NCI-H524 (cell line): ENCODE measurements around the gene LRSAM1.

Source experiments
- DNase-seq, 2 experiments: peaks; one replicate each; lab custom pipeline; 2025; lab: John Stamatoyannopoulos, UW

LRSAM1 gene

DNA sequence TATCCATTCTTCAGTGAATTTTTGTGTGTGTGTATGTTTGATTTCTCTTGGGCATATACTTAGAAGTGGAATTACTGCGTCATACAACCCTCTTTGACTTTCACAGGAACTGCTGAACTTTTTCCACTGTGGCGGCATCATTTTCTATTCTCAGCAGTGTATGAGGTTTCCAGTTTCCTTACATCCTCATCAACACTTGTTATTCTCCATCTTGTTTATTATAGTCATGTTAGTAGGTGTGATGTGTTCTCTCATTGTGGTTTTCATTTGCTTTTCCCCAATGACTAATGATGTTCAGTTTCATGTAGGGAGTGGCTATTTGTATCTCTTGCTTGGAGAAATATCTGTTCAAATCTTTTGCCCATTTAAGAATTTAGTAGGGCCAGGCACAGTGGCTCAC, 24.6 kb upstream of the LRSAM1 start:
- no peak for DNase-seq

DNA sequence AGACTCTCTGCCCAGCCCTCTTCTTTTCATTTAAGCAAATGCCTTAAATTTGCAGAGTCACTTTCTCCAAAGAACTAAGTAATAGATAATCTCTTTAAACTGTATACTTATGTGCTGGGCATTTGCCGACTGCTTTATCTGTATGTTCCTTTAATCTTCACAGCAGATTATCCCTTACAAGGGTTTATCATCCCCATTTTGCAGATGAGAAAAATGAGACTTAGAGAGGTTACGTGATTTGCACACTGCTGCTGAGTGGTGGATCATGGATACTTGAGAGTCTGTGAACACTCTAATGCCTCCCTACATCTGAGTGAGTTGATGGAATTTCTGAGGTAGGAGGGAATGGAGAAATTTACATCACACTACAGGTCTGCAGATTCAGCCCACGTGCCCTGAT, 23.0 kb upstream of the LRSAM1 start:
- DNase-seq = no peak

DNA sequence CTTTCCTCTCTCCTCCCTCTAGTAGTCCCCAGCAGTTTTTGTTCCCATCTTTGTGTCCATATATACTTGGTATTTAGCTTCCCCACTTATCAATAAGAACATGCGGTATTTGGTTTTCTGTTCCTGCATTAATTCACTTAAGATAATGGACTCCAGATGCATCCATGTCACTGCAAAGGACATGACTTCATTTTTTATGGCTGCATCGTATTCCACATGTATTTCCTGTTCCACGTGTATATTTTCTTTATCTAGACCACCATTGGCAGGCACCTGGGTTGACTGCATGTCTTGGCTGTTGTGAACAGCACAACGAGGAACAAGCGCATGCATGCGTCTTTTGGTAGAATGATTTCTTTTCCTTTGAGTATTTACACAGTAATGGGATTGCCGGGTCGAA, 20.9 kb upstream of the LRSAM1 start:
- DNase-seq = no peak

DNA sequence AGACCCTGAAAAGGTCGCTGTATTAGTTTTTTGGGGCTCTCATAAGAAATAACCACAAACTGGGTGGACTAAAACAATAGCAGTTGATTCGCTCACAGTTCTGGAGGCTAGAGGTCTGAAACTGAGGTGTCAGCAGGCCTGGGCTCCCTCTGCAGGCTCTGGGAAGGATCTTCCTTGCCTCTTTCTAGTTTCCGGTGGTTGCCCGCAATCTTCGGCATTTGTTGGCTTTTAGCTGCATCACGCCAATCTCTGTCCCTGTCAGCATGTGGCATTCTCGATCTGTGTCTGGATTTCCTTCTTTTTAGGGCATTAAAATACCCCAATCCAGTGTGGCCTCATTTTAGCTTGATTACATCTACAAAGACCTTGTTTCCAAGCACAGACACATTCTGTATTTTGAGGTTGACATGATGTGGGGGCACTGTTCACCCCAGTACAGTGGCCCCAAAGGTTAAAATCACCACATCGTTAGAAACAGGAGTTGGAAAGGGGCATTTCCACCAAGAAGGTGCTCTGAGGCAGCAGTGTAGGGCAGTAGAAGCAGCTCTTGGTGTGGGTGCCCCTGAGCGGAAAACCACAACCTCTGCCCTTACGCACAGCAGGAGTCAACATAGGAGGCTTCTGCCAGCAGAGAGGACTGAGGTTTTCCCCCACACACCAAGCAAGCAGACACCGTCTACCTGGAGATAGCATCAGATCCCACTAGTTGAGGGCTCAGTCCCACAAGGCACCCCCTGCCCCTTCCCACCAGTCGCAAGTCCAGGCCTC, 13.6 kb upstream of the LRSAM1 start:
- DNase-seq = no peak

DNA sequence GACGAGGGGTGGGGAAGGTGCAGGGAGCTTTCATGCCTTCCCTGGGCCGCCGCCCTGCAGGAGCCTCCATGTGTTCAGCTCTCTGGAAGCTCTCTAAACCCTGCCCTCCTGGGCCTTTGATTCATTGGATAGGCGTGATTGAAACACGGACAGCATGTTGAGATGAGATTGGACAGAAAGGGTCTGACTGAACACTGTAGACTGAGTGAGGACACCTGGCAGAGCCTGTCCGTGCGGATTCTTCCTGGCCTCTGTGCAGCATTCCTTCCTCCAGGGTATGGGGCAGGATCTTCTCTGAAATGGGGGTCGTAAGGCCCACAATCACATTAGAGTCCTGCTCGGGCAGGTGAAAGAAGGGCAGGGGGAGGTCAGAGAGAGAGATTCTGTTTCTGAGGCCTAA, 12.9 kb upstream of the LRSAM1 start:
- DNase-seq = no peak

DNA sequence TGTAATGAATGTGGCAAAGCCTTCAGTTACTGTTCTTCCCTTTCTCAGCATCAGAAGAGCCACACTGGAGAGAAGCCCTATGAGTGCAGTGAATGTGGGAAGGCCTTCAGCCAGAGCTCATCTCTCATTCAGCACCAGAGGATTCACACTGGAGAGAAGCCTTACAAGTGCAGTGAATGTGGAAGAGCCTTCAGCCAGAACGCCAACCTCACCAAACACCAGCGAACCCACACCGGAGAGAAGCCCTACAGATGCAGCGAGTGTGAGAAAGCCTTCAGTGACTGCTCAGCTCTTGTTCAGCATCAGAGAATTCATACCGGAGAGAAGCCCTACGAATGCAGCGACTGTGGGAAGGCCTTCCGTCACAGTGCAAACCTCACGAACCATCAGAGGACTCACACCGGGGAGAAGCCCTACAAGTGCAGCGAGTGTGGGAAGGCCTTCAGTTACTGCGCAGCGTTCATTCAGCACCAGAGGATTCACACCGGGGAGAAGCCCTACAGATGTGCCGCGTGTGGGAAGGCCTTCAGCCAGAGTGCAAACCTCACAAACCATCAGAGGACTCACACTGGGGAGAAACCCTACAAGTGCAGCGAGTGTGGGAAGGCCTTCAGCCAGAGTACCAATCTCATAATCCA, 6.9 kb upstream of the LRSAM1 start:
- DNase-seq = no peak

DNA sequence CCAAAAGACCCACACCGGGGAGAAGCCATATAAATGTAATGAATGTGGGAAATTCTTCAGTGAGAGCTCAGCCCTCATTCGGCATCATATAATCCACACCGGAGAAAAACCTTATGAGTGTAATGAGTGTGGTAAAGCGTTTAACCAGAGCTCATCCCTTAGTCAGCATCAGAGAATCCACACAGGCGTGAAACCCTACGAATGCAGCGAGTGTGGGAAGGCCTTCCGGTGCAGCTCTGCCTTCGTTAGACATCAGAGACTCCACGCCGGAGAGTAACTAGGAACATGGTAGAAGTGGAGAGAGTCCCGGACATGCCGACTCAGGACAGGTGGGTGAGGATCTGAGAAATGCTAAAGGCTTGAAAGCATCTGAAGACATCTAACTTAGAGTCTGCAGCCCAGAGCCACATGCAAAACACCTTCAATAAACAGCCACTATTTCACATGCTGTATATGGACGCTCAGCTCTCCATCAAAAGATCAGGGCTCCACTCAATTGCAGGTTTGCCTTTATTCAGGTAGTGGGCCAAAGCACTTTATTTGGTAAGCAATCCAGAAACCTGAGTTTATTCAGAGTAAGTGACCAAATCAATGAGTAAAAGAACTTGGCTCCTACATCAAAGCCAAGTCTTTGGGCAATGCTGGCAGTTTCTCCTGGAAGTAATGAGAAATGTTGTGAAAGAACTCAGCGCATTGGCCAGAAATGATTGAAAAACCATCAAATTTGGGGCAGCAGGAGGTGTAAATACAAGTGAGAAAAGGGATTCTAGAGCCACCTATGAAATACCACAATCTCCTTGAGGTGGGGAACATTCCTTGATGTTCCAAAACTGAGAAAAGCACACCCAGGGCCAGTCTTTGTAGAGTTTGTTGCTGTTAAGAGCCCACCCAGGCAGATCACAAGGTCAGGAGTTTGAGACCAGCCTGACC, 6.1 kb upstream of the LRSAM1 start:
- no peak for DNase-seq

DNA sequence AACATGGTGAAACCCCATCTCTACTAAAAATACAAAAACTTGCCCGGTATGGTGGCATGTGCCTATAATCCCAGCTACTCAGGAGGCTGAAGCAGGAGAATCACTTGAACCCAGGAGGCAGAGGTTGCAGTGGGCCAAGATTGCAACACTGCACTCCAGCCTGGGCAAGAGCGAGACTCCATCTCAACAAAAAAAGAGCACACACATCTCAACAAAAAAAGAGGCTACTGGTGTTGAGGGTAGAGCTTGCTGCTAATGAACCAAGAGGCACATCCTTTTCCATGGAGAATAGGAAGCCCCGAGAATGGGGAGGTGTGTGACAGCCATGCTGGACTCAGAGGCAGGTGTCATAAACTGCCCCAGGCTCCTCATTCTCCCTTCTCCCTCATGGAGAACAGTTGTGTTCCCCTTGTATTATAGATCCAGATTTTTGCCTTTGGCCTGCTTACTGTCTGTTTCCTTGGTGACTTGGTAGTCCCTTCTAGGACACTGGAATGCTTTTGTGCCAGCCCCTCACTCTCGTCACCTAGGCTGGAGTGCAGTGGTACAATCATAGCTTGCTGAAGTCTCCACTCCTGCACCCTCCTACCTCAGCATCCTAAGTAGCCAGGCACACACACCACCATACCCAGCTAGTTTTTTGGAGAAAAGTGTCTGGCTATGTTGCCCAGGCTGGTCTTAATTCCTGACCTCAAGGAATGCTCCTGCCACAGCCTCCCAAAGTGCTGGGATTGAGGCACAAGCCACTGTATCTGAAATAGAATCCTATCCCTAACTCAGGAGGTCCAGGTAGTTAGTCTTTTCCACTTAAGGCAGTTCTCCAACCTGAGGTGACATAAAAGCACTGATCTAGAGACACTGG, 5.2 kb upstream of the LRSAM1 start:
- DNase-seq = peak in 1 of 2 experiments; percentile 35

DNA sequence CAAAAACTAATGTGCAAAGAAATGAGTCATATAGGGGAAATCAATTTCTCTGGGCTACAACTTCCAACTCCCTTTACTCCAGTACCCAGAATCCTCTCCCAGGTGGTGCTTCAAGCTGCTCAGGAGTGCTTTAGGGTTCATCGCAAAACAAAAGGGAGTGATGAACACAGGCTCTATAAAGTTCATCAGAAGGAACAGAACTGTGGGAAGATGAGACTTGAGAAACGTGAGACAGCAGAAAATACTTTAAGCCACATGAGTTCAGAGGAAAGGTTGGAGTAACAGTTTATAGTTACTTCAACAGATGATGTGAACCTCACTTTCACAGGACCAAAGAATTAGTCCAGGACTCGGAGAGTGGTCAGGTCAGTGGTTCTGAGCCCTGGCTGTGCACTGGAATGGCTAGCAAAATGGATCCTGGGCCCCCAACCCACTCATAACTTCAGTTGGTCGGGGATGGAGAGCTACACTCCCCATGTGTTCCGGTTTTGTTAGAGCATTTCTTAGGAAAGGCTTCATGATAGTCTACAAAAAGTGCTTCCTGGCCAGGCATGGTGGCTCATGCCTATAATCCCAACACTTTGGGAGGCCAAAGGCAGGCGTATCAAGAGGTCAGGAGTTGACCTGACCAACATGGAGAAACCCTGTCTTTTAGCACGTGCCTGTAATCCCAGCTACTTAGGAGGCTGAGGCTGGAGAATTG, 4.4 kb upstream of the LRSAM1 start:
- DNase-seq = peak in 1 of 2 experiments; percentile 35

DNA sequence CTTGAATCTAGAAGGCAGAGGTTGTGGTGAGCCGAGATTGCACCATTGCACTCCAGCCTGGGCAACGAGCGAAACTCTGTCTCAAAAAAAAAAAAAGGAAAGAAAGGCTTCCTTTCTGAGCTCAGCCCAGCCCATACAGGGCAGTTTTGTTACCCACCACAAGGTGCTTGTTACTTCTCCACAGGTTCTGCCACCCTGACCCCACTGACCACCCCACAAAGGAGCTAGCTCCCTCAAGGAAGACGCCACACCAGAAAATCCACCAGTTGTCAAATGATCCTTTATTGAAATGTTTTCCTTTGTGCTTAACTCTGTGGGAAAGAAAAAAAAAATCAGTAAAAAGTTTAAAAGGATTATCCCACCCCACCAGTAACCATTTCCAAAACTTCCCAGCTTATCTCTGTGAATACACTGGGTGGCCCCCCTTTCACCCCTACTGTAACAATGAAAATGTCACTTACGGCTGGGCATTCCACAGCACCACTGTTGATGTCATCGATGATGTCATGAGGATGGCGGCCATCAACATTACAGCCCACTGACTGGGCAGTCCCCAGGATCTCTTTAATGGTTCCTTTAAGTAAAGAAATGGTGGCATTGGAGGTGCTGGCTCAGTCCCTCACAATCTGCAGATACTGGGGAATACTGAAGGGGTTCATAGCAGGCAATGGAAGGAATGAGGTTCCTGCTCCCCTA, 3.7 kb upstream of the LRSAM1 start:
- DNase-seq = no peak

DNA sequence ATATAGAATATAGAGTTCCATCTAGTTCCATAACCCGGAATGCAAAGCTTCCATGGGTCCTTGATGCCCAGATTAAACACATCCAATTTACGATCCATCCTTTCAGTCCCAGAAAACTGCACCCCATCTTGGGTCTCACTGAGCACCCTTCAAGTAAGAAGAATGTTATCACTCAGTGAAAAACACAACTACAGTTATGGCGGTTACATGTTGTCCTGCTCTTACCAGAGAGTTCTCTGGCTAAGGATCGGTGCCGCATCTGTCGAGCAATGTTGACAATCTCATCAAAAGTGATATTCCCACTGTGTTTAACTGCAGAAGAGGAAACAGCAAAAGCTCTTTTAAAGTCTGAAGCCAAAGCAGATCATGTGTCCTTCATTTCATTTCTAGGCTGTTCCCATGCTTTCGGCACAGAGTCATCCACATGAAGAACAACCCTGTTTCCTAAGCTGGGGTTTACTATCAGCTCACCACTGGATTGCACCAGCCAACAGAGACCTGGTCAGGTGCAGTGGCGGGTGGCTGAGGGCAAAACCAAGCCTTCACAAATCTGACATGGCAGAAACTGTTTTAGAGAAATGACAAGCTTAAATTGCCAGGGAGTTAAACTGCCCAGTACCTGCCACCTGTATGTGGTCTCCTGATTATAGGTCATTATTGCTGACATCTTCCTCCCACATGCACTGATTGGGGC, 3.1 kb upstream of the LRSAM1 start:
- DNase-seq = no peak

DNA sequence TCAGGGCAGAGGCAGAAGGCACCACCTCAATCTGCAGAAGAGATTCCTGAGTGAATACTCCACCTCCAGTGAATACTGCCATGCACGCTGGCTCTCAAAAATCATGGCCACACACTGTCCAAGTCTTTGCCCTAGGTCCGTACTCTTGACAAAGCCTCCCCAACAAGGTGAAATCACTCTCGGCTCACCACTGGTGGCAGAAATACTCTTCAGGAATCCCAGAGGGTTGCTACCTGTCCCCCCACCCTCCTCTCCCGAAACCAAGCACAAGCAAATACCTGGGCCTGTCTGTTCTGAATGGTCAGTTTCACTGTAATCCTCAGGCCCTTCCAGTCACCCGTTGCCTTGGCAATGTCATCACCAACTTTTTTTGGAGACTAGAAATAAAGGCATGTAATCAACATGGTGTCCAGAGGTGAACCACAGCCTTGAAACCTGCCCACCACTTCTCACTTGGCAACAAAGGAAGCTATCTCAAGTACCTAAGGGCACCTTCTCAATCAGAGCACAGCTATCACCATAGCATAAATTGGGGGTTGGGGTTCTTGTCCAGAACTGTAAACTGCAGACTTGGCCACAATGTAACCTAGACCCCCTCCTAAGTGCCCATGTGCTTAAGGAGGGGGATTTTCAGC, 1.9 kb upstream of the LRSAM1 start:
- no peak for DNase-seq

DNA sequence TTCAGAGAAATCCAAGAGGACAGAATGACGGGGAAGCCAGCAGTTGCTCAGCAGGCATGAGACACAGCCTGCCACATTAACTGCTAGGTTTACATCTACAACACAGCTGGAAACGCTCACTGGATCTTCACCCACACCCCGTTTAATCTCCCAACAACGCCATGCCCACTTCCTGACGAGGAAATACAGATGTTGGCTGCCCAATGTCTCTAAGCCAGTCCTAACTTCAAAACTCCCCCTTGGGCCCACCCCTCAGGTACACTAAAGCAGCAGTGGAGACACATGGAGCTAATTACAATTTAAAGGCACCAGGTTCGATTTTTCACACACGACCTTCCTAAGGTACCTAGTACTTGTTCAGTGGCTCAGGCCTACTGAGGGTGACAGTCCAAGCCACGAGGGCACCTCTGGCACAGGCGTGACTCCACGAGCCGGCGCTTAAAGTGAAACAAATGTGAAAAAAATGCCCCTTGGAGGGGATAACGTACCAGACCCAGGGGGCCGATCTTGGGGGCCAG, 1.0 kb upstream of the LRSAM1 start:
- DNase-seq = no peak

DNA sequence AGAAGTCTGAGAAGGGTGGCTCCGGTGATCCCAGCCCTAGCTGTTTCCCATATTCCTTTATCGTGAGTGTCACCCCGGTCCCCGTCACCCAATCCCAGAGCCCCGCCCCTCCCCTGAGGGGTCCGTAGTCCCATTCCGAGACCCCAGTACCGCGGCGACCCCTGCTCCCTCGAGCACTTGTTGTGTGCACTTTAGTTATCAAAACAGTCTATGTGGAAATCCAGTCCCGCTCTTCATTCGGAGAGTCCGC, 223 bp downstream of the LRSAM1 start:
- DNase-seq = no peak

DNA sequence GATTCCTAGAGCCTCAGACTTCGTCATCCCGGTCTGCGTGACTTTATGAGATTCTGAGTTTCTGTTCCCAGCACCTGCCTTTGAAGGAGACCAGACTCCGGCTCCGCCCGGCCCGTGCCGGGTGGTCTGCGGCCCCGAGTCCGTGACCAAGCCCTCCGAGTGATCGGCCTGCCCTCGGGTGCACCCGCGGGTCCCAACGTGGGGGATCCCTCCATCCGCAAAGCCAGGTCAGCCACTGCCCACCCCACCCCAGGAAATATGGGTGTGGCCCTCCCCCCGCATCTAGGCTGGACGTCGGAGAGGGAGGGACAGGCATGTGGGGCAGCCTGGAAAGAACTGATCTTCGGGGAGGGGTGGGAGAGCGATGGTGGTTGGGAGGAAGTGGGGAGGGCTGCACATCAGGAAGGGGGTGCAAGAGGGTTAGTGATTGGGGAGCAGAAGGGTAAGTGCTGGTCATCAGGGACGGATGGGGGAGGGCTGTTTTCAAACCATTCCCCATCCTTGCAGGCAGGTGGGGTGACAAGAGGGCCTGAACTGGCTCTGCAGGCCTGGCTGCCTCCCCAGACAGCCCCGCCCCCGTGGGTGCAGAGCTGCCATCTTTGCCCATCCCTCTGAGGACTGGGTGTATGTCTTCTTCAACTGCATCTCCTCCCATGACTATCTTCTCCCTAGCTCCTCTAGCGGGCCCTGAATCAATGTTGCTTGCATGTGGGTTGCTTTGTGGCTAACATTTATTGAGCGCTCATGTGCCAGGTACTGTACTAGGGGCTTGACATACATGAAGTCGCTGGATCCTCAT, 747 bp downstream of the LRSAM1 start:
- peak in 1 of 2 experiments; percentile 59 for DNase-seq

DNA sequence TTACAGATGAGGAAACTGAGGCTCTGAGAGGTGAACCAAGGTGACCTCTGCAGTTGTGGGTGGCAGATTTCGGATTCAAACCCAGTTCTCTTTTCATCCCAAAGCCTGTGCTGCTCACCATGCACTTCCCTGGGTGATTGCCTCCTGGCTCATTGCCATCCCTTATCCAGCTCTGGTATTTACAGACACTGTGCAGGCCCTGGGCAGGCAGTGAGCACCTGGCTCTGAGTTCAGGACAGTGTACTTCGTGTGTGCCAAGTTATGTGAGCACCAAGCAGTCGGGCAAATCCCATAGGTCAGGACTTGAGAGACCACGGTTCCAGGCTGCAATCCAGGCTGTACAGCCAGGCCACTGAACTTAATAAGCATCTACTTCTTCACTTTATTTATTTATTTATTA, 1.4 kb downstream of the LRSAM1 start:
- no peak for DNase-seq

DNA sequence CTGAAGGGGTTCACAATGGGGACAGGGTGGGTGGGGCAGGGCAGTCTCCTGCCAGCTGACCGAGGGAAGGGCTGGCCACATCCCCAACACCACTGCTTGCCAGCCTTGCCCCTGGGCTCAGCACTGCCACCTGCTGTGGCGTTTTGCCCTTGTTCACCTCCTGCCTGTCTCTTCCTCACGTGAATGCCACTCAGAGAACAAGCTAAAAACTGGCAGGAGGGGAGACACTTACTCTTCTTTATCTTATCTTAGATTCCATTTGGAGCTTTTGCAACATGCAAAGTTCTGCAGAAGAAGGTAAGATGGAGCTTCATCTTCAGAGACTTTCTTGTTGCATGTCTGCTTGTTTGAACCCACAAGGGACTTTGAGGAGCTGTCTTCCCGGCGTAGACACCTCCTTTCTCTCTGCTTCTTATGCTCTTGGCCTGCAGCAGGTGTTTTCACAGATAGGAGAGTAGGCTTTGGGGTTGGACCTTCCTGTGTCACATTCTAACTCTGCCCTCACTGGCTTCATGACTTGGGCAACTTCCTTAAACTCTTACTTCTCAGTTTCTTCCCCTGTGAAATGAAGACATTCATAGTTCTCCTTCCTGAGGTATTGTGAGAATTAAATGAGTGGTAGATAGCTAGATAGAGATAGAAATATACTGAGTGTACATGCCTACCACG, 4.1 kb downstream of the LRSAM1 start:
- DNase-seq = no peak
